ENCODE measurements around the gene RIT1. TPM values are rescaled to one million over a fixed set of nuclear protein-coding genes. Genes with fewer than 3 reads are reported as not detected.

Gene RIT1
- total RNA-seq, 1 donor from 2014 or later = 38.3 TPM

DNA sequence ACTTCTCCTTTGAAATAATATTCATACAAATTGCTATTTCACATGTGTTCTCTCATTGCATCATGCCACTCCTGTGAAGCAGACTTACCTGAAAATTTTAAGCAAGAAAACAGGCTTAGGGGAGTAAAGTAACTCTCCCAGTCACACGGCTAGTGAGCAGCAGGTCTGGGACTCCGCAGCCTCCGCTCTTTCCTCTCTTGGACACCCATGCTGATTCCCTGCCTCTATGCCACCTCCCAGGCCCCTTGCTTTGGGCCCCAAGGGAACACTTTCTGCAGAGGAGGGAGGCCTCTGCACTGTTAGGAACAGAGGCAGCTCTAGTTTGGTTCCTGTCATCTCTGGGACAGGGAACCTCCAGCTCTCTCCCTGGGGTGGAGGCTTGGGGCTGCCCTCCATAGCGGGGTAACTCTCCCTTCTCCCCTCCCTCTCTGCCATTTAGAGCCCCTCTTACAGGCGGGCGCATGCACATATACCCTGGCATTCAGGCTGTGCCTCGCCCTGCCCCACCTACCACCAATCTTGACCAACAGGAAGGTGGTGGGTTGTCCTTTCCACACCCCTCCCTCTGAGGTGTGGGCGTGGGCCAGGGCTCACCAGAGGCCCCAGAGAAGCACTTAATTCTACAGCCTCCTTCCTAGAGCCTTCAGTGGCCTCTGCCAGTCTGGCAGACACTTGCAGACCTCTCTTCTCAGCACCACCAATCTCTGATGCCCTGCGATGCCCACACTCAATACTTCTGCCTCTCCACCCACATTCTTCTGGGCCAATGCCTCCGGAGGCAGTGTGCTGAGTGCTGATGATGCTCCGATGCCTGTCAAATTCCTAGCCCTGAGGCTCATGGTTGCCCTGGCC is 30.1 kb upstream of the RIT1 start, which contains the start of gene RXFP4:
TSS of gene RXFP4 (plus strand) at position 646 of the 852 bp plus-strand sequence. CDS start at position 718, 72 bp downstream.
- intact Hi-C loops (cut with DNase I) = loop anchor here (5.0 kb wide), 1 partner anchor 41 kb away; no protein-coding TSS in a partner anchor
- H3K4me3 ChIP-seq = no peak within 1 kb of the TSS
- H3K27ac ChIP-seq = peak within 1 kb of the TSS; percentile 29
- H3K4me1 ChIP-seq = peaks cover 29% of the 10 kb centered on the region
- no peaks in the 10 kb centered on the region for H3K9me3 ChIP-seq
- no peaks in the 10 kb centered on the region for H3K36me3 ChIP-seq
- no peaks in the 10 kb centered on the region for H3K27me3 ChIP-seq
- DNase-seq (ENCODE audit: extremely low spot score in 2 of 2) = no peak
- TF ChIP-seq POLR2AphosphoS5 (IDR thresholded peaks at IDR 0.05; ENCODE audit: insufficient read depth in 1 of 2, low read depth in 1 of 2) (no peak), POLR2A (IDR thresholded peaks at IDR 0.05) (no peak)
- TF ChIP-seq, protein P1, sequence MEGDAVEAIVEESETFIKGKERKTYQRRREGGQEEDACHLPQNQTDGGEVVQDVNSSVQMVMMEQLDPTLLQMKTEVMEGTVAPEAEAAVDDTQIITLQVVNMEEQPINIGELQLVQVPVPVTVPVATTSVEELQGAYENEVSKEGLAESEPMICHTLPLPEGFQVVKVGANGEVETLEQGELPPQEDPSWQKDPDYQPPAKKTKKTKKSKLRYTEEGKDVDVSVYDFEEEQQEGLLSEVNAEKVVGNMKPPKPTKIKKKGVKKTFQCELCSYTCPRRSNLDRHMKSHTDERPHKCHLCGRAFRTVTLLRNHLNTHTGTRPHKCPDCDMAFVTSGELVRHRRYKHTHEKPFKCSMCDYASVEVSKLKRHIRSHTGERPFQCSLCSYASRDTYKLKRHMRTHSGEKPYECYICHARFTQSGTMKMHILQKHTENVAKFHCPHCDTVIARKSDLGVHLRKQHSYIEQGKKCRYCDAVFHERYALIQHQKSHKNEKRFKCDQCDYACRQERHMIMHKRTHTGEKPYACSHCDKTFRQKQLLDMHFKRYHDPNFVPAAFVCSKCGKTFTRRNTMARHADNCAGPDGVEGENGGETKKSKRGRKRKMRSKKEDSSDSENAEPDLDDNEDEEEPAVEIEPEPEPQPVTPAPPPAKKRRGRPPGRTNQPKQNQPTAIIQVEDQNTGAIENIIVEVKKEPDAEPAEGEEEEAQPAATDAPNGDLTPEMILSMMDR (IDR thresholded peaks at IDR 0.05) = no peak

DNA sequence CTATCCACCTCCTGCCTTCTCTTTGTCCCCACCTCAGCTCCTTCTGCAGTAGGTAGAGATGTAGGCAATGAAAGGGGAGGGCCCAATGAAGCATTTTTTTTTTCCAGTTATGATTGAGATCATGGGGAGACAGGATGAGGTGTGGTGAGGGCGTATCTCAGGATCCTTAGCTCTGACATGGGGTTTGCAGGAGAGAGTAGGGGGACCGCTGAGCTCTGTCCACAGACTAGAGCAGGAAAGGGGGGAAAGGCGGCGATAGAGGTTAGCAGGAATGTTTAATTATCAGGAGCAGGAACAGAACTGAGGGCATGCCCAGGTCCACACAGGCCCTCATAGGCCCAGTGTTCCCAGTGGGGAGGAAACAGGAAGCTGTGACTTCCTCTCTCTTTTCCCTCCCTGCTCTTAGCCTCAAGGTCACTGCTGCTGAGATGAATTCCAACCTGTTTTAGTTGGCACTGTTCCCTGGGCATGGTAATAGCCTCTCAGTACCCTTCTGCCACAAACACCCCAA is 29.4 kb upstream of the RIT1 start:
- TF ChIP-seq POLR2A (IDR thresholded peaks at IDR 0.05) (no peak), POLR2AphosphoS5 (IDR thresholded peaks at IDR 0.05; ENCODE audit: insufficient read depth in 1 of 2, low read depth in 1 of 2) (peak in 1 of 2 donors; percentile 54)
- TF ChIP-seq, protein P1 (IDR thresholded peaks at IDR 0.05) = no peak
- intact Hi-C loops (cut with DNase I) = loop anchor here (5.0 kb wide), 1 partner anchor 42 kb away; no protein-coding TSS in a partner anchor
- no peak for DNase-seq (ENCODE audit: extremely low spot score in 2 of 2)

DNA sequence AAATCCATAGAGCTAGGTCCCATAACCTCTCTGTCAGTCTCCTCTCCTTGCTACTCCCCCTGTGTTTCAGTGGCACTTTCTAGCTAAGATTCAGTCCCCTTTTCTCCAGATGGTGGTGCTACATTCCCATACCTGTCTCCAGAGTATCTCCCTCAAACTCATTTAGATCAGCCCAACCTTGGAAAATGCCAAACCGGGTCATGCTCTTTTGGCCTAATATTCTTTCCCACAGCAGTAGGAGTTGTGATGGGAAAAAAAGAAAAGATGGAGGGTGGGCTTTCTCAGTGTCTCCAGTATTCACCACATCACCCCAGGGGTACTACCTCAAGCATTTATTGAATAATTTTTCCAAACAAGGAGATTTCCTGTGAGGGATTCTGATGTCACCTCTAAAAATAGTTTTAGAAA is 27.1 kb upstream of the RIT1 start:
- no peak overlapping the region for H3K4me3 ChIP-seq
- intact Hi-C loops (cut with DNase I) = no loop called here
- peaks cover 36% of the 10 kb centered on the region for H3K4me1 ChIP-seq
- no peaks in the 10 kb centered on the region for H3K27me3 ChIP-seq
- TF ChIP-seq POLR2AphosphoS5 (IDR thresholded peaks at IDR 0.05; ENCODE audit: insufficient read depth in 1 of 2, low read depth in 1 of 2) (peak in 1 of 2 donors; percentile 32), POLR2A (IDR thresholded peaks at IDR 0.05) (no peak)
- TF ChIP-seq, protein P1 (IDR thresholded peaks at IDR 0.05) = peak in 2 of 3 experiments; percentile 41 to 45
- DNase-seq (ENCODE audit: extremely low spot score in 2 of 2) = no peak
- peak overlapping the region; percentile 28 for H3K27ac ChIP-seq
- H3K36me3 ChIP-seq = no peaks in the 10 kb centered on the region
- H3K9me3 ChIP-seq = no peaks in the 10 kb centered on the region

More for the DNA sequence above, 29.4 kb upstream of the RIT1 start:
- H3K4me1 ChIP-seq = peaks cover 29% of the 10 kb centered on the region
- no peak overlapping the region for H3K4me3 ChIP-seq
- no peaks in the 10 kb centered on the region for H3K27me3 ChIP-seq
- H3K9me3 ChIP-seq = no peaks in the 10 kb centered on the region
- no peaks in the 10 kb centered on the region for H3K36me3 ChIP-seq
- H3K27ac ChIP-seq = no peak overlapping the region

DNA sequence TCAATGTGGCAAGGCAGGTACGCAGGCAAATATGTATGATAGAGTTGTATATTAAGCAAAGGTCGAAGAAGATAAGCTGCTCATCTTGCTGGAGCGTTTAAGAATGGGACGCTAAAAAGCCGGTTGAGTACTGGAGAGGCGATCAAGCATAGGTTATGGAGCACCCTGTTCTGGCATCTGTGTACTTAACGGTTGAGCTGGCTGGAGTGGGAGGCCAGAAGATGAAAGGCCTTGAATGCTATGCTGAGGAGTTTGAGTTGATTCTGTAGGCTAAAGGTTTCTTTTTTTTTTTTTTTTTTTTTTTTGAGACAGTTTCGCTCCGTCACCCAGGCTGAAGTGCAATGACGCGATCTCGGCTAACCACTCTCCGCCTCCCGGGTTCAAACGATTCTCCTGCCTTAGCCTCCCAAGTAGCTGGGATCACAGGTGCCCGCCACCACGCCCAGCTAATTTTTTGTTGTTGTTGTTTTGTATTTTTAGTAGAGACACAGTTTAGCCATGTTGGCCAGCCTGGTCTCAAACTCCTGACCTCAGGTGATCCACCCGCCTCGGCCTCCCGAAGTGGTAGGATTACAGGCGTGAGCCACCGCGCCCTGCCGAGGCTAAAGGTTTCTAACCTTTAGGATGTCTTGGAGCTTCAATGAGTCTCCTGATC is 23.9 kb upstream of the RIT1 start:
- intact Hi-C loops (cut with DNase I) = no loop called here
- no peak for TF ChIP-seq POLR2AphosphoS5 (IDR thresholded peaks at IDR 0.05; ENCODE audit: insufficient read depth in 1 of 2, low read depth in 1 of 2)
- TF ChIP-seq, protein P1 (IDR thresholded peaks at IDR 0.05) = no peak
- no peak for TF ChIP-seq POLR2A (IDR thresholded peaks at IDR 0.05)
- DNase-seq (ENCODE audit: extremely low spot score in 2 of 2) = no peak
- Histone ChIP-seq H3K9me3 (no peaks in the 10 kb centered on the region), H3K27ac (peak overlapping the region; percentile 79), H3K4me3 (peak overlapping the region; percentile 85 to 95), H3K4me1 (peaks cover 48% of the 10 kb centered on the region), H3K36me3 (peaks cover 0 to 24% of the 10 kb centered on the region in 2 donors), H3K27me3 (no peaks in the 10 kb centered on the region)

Measured in vagina (tissue), 2 donors.